ENCODE data around the gene CCDC192.

Gene CCDC192

DNA sequence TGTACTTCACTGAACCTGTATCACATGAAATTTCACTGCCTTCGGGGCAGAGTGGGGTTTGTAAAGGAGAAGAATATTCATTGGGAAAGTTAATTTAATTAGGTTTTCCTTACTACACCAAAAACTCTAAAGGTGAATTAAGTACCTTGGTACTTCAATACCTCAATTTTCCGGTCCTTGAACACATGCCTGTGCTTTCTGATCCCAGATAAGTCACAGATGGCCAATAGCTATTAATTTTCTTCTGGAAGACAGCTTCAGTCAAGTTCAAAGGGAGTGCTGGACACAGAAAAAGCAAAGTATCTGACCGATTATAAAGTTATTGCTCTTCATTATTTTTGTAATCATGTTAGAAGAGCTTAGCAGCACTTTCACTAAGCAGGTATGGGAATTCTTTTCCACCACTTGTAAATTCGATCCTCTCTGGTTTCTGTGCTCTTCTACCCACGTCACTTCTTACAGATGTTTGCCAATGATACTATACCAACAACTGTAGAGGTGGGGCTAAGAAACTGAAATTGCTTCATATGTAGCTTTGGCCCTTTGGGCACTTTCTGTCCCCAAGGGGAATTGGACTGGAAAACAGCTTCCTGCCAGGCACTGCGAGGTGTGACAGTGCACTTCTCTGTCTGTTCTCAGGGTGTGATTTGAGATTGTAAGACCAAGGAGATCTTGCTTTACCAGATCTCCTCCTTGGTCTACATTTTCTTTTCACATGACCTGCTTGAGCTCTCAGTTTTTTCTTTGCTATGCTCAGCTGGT is 164.0 kb downstream of the CCDC192 start:
- Histone ChIP-seq H3K4me1 (ENCODE audit: control insufficient read depth in 2 of 2, insufficient read depth in 2 of 2, low read length in 2 of 2) (peaks cover 7 to 22% of the 10 kb centered on the region in 2 donors), H3K4me3 (ENCODE audit: low read length in 2 of 2) (no peak overlapping the region), H3K27ac (ENCODE audit: low read depth in 2 of 2, low read length in 2 of 2) (peak overlapping the region; percentile 26 to 60), H3K36me3 (ENCODE audit: control insufficient read depth in 2 of 2, insufficient read depth in 2 of 2, low read length in 2 of 2) (no peaks in the 10 kb centered on the region), H3K9ac (ENCODE audit: low read depth in 1 of 2, low read length in 2 of 2) (no peak overlapping the region), H3K27me3 (ENCODE audit: control insufficient read depth in 2 of 2, insufficient read depth in 2 of 2, low read length in 2 of 2) (no peaks in the 10 kb centered on the region), H3K9me3 (ENCODE audit: control insufficient read depth in 2 of 2, low read length in 2 of 2) (no peaks in the 10 kb centered on the region)

- Histone ChIP-seq H3K9ac (ENCODE audit: low read depth in 1 of 2, low read length in 2 of 2) (no peak overlapping the region), H3K27me3 (ENCODE audit: control insufficient read depth in 2 of 2, insufficient read depth in 2 of 2, low read length in 2 of 2) (no peaks in the 10 kb centered on the region), H3K27ac (ENCODE audit: low read depth in 2 of 2, low read length in 2 of 2) (no peak overlapping the region), H3K4me3 (ENCODE audit: low read length in 2 of 2) (no peak overlapping the region), H3K9me3 (ENCODE audit: control insufficient read depth in 2 of 2, low read length in 2 of 2) (no peaks in the 10 kb centered on the region), H3K4me1 (ENCODE audit: control insufficient read depth in 2 of 2, insufficient read depth in 2 of 2, low read length in 2 of 2) (peaks cover 3 to 12% of the 10 kb centered on the region in 2 donors), H3K36me3 (ENCODE audit: control insufficient read depth in 2 of 2, insufficient read depth in 2 of 2, low read length in 2 of 2) (no peaks in the 10 kb centered on the region)
Measured at GRCh38 chr5:127870914-127871313, 167.7 kb downstream of the CCDC192 start.

DNA sequence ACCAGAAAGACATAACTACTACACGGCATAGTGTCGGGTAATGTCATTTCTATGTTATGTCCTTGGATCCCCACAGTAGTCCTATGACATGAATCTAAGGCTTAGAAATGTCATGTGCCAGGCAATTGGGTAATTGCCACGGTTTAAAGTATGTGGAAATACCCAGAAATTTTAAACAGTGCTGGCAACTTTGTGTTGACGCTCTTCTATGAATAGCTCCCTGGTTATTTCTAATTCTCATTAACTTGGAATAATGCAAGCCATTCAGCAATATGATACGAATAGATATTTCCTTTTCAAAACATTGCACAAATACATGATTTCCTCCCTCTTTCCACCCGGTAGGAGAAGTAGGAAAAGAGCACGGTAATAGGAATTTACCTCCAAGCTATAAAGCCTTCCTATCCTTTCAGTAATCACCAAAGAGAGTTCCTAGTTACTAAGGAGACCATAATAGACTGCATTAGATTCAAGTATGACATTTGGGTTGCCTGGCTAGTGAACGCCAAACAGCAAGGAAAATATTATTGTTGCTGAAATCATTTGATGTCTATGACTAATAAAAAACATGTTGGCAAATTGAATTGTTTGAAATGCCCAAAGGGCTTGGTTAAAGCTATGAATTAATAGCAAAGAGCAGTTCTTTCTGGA is 168.4 kb downstream of the CCDC192 start:
- Histone ChIP-seq H3K9me3 (ENCODE audit: control insufficient read depth in 2 of 2, low read length in 2 of 2) (no peaks in the 10 kb centered on the region), H3K4me3 (ENCODE audit: low read length in 2 of 2) (no peak overlapping the region), H3K4me1 (ENCODE audit: control insufficient read depth in 2 of 2, insufficient read depth in 2 of 2, low read length in 2 of 2) (peaks cover 7 to 14% of the 10 kb centered on the region in 2 donors), H3K27me3 (ENCODE audit: control insufficient read depth in 2 of 2, insufficient read depth in 2 of 2, low read length in 2 of 2) (no peaks in the 10 kb centered on the region), H3K9ac (ENCODE audit: low read depth in 1 of 2, low read length in 2 of 2) (no peak overlapping the region), H3K36me3 (ENCODE audit: control insufficient read depth in 2 of 2, insufficient read depth in 2 of 2, low read length in 2 of 2) (no peaks in the 10 kb centered on the region), H3K27ac (ENCODE audit: low read depth in 2 of 2, low read length in 2 of 2) (no peak overlapping the region)

DNA sequence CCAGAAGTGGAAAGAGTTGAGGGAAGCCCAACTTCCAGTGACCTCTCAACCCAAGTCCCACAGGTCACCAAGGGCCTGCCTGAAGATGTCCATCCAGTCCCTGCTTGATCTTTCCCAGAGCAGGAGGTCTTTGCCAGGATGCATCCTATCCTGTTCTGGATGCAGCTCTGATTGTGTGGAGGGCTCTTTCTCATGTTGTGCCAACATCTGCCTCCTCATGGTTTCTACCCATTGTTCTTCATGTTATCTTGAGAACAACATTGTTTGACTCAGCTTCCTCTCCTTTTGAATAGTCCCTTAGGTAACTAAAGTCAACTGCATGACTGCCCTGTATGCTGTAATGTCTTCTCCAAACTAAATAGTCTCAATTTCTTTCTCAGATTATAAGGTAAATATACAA is 169.3 kb downstream of the CCDC192 start:
- Histone ChIP-seq H3K9ac (ENCODE audit: low read depth in 1 of 2, low read length in 2 of 2) (no peak overlapping the region), H3K9me3 (ENCODE audit: control insufficient read depth in 2 of 2, low read length in 2 of 2) (no peaks in the 10 kb centered on the region), H3K36me3 (ENCODE audit: control insufficient read depth in 2 of 2, insufficient read depth in 2 of 2, low read length in 2 of 2) (no peaks in the 10 kb centered on the region), H3K4me1 (ENCODE audit: control insufficient read depth in 2 of 2, insufficient read depth in 2 of 2, low read length in 2 of 2) (peaks cover 3 to 11% of the 10 kb centered on the region in 2 donors), H3K4me3 (ENCODE audit: low read length in 2 of 2) (no peak overlapping the region), H3K27ac (ENCODE audit: low read depth in 2 of 2, low read length in 2 of 2) (no peak overlapping the region), H3K27me3 (ENCODE audit: control insufficient read depth in 2 of 2, insufficient read depth in 2 of 2, low read length in 2 of 2) (no peaks in the 10 kb centered on the region)

GRCh38 chr5:127875235-127876021 is 172.2 kb downstream of the CCDC192 start:
- Histone ChIP-seq H3K4me3 (ENCODE audit: low read length in 2 of 2) (no peak overlapping the region), H3K9me3 (ENCODE audit: control insufficient read depth in 2 of 2, low read length in 2 of 2) (no peaks in the 10 kb centered on the region), H3K4me1 (ENCODE audit: control insufficient read depth in 2 of 2, insufficient read depth in 2 of 2, low read length in 2 of 2) (peaks cover 3 to 18% of the 10 kb centered on the region in 2 donors), H3K27me3 (ENCODE audit: control insufficient read depth in 2 of 2, insufficient read depth in 2 of 2, low read length in 2 of 2) (no peaks in the 10 kb centered on the region), H3K36me3 (ENCODE audit: control insufficient read depth in 2 of 2, insufficient read depth in 2 of 2, low read length in 2 of 2) (no peaks in the 10 kb centered on the region), H3K9ac (ENCODE audit: low read depth in 1 of 2, low read length in 2 of 2) (no peak overlapping the region), H3K27ac (ENCODE audit: low read depth in 2 of 2, low read length in 2 of 2) (peak overlapping the region; percentile 11 to 16)

- Histone ChIP-seq H3K9ac (ENCODE audit: low read depth in 1 of 2, low read length in 2 of 2) (peak overlapping the region in 1 of 2 donors; percentile 1), H3K27ac (ENCODE audit: low read depth in 2 of 2, low read length in 2 of 2) (peak overlapping the region; percentile 16 to 25), H3K4me3 (ENCODE audit: low read length in 2 of 2) (no peak overlapping the region), H3K9me3 (ENCODE audit: control insufficient read depth in 2 of 2, low read length in 2 of 2) (no peaks in the 10 kb centered on the region), H3K27me3 (ENCODE audit: control insufficient read depth in 2 of 2, insufficient read depth in 2 of 2, low read length in 2 of 2) (no peaks in the 10 kb centered on the region), H3K36me3 (ENCODE audit: control insufficient read depth in 2 of 2, insufficient read depth in 2 of 2, low read length in 2 of 2) (no peaks in the 10 kb centered on the region), H3K4me1 (ENCODE audit: control insufficient read depth in 2 of 2, insufficient read depth in 2 of 2, low read length in 2 of 2) (peaks cover 3 to 20% of the 10 kb centered on the region in 2 donors)
Measured at GRCh38 chr5:127876384-127876783, 173.2 kb downstream of the CCDC192 start.

GRCh38 chr5:127878174-127878750 is 175.1 kb downstream of the CCDC192 start:
- Histone ChIP-seq H3K27me3 (ENCODE audit: control insufficient read depth in 2 of 2, insufficient read depth in 2 of 2, low read length in 2 of 2) (no peaks in the 10 kb centered on the region), H3K9ac (ENCODE audit: low read depth in 1 of 2, low read length in 2 of 2) (no peak overlapping the region), H3K27ac (ENCODE audit: low read depth in 2 of 2, low read length in 2 of 2) (peak overlapping the region in 1 of 2 donors; percentile 27), H3K9me3 (ENCODE audit: control insufficient read depth in 2 of 2, low read length in 2 of 2) (no peaks in the 10 kb centered on the region), H3K36me3 (ENCODE audit: control insufficient read depth in 2 of 2, insufficient read depth in 2 of 2, low read length in 2 of 2) (no peaks in the 10 kb centered on the region), H3K4me1 (ENCODE audit: control insufficient read depth in 2 of 2, insufficient read depth in 2 of 2, low read length in 2 of 2) (peaks cover 3 to 24% of the 10 kb centered on the region in 2 donors), H3K4me3 (ENCODE audit: low read length in 2 of 2) (no peak overlapping the region)

DNA sequence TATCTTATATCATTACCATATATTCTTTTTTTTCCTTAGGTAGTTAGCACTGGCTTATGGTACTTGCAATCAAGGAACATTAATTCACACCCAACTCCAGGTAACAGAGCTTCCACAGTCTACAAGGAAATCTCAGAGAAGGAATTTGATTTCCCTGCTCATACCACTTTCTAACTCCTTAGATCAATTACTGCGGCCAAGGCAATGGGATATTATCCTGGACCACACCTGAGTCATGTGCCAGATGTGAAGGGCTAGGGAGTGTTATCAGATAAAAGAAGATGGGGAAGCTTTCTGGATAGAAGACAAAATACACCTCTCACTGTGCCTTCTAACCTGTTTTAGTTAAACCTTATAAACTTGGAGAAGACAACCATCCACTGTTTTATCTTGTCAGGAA is 181.2 kb downstream of the CCDC192 start:
- Histone ChIP-seq H3K9ac (ENCODE audit: low read depth in 1 of 2, low read length in 2 of 2) (no peak overlapping the region), H3K4me1 (ENCODE audit: control insufficient read depth in 2 of 2, insufficient read depth in 2 of 2, low read length in 2 of 2) (peaks cover 9 to 21% of the 10 kb centered on the region in 2 donors), H3K27ac (ENCODE audit: low read depth in 2 of 2, low read length in 2 of 2) (peak overlapping the region; percentile 11 to 47), H3K36me3 (ENCODE audit: control insufficient read depth in 2 of 2, insufficient read depth in 2 of 2, low read length in 2 of 2) (no peaks in the 10 kb centered on the region), H3K27me3 (ENCODE audit: control insufficient read depth in 2 of 2, insufficient read depth in 2 of 2, low read length in 2 of 2) (no peaks in the 10 kb centered on the region), H3K9me3 (ENCODE audit: control insufficient read depth in 2 of 2, low read length in 2 of 2) (no peaks in the 10 kb centered on the region), H3K4me3 (ENCODE audit: low read length in 2 of 2) (no peak overlapping the region)

GRCh38 chr5:127885176-127885575 is 182.0 kb downstream of the CCDC192 start:
- Histone ChIP-seq H3K4me1 (ENCODE audit: control insufficient read depth in 2 of 2, insufficient read depth in 2 of 2, low read length in 2 of 2) (peaks cover 9 to 21% of the 10 kb centered on the region in 2 donors), H3K27ac (ENCODE audit: low read depth in 2 of 2, low read length in 2 of 2) (peak overlapping the region in 1 of 2 donors; percentile 47), H3K27me3 (ENCODE audit: control insufficient read depth in 2 of 2, insufficient read depth in 2 of 2, low read length in 2 of 2) (no peaks in the 10 kb centered on the region), H3K9ac (ENCODE audit: low read depth in 1 of 2, low read length in 2 of 2) (no peak overlapping the region), H3K36me3 (ENCODE audit: control insufficient read depth in 2 of 2, insufficient read depth in 2 of 2, low read length in 2 of 2) (no peaks in the 10 kb centered on the region), H3K4me3 (ENCODE audit: low read length in 2 of 2) (no peak overlapping the region), H3K9me3 (ENCODE audit: control insufficient read depth in 2 of 2, low read length in 2 of 2) (no peaks in the 10 kb centered on the region)

Measured in mucosa of rectum (tissue), 2 donors.